WTC11 (cell line): ENCODE data around the gene JAML. TPM values are rescaled to one million over a fixed set of nuclear protein-coding genes. Genes with fewer than 3 reads are reported as not detected.

Experiments used
- ATAC-seq: fragments of 200-7000 bp; cut with Tn5 transposase; 2 replicates; pipeline ENCODE4 v1.10.0; 2021; ENCODE audit warnings: mild to moderate bottlenecking, moderate library complexity
- CTCF ChIA-PET: fragments of 300-600 bp; sonication (Branson Sonifier 250); formaldehyde crosslinking; loops from one replicate; lab custom pipeline; 2021; ENCODE audit warnings: antibody characterized with exemption; lab: Charles Lee
- POLR2A ChIA-PET: fragments of 350-600 bp; sonication (Branson Sonifier 250); formaldehyde crosslinking; loops from one replicate; lab custom pipeline; 2021; ENCODE audit warnings: antibody characterized with exemption; lab: Charles Lee
- DNase-seq: peaks from one replicate; pipeline ENCODE4 v3.0.0; 2021; ENCODE audit warnings: low spot score
- H3K27ac Mint-ChIP-seq: 2 replicates; pipeline ENCODE4 v1.8.0; 2021; ENCODE audit warnings: mixed read lengths
- H3K27me3 Mint-ChIP-seq: 2 replicates; pipeline ENCODE4 v1.8.0; 2021; ENCODE audit warnings: low read depth, mild to moderate bottlenecking, moderate library complexity, mixed read lengths
- H3K36me3 Mint-ChIP-seq: 2 replicates; pipeline ENCODE4 v1.8.0; 2021; ENCODE audit warnings: mixed read lengths
- H3K4me1 Mint-ChIP-seq: 2 replicates; pipeline ENCODE4 v1.8.0; 2022; ENCODE audit warnings: mixed read lengths
- H3K4me3 Mint-ChIP-seq: 2 replicates; pipeline ENCODE4 v1.8.0; 2021; ENCODE audit warnings: mild to moderate bottlenecking, moderate library complexity, mixed read lengths
- H3K9me3 Mint-ChIP-seq: 2 replicates; pipeline ENCODE4 v1.8.0; 2021; ENCODE audit warnings: mixed read lengths
- CREM ChIP-seq: sonication (generic); formaldehyde crosslinking; IDR thresholded peaks from 2 replicates; pipeline ENCODE4 v1.8.1; 2022; ENCODE audit warnings: mild to moderate bottlenecking, missing genetic modification reagents, moderate library complexity
- ESRRA ChIP-seq: sonication (generic); formaldehyde crosslinking; IDR thresholded peaks from 2 replicates; pipeline ENCODE4 v1.8.1; 2022; ENCODE audit warnings: mild to moderate bottlenecking, missing genetic modification reagents, borderline replicate concordance
- FOXK1 ChIP-seq: sonication (generic); formaldehyde crosslinking; IDR thresholded peaks from 2 replicates; pipeline ENCODE4 v1.8.0; 2022; ENCODE audit warnings: mild to moderate bottlenecking, moderate library complexity, missing genetic modification reagents
- GABPB1 ChIP-seq: sonication (generic); formaldehyde crosslinking; IDR thresholded peaks from 2 replicates; pipeline ENCODE4 v1.8.1; 2023; ENCODE audit warnings: mild to moderate bottlenecking, missing genetic modification reagents
- GTF2I ChIP-seq: fragments of 250-450 bp; sonication (Bioruptor Pico); conservative IDR thresholded peaks from 2 replicates; pipeline ENCODE4 v1.4.0; 2021; ENCODE audit warnings: mild to moderate bottlenecking
- NR1H2 ChIP-seq: sonication (generic); formaldehyde crosslinking; IDR thresholded peaks from 2 replicates; pipeline ENCODE4 v1.9.0; 2021; ENCODE audit warnings: mild to moderate bottlenecking, moderate library complexity, missing genetic modification reagents
- PRRX2 ChIP-seq: fragments of 250-450 bp; sonication (Bioruptor Pico); IDR thresholded peaks from 2 replicates; pipeline ENCODE4 v1.8.0; 2021; ENCODE audit warnings: mild to moderate bottlenecking
- TP53 ChIP-seq: sonication (generic); formaldehyde crosslinking; IDR thresholded peaks from 2 replicates; pipeline ENCODE4 v1.8.1; 2023; ENCODE audit warnings: mild to moderate bottlenecking, missing genetic modification reagents
- ZNF232 ChIP-seq: sonication (generic); formaldehyde crosslinking; IDR thresholded peaks from 2 replicates; pipeline ENCODE4 v1.8.0; 2022; ENCODE audit warnings: mild to moderate bottlenecking, missing genetic modification reagents
- total RNA-seq: library from RNA; stranded (reverse); gene quantifications from 3 replicates; pipeline ENCODE4 v1.2.3, GENCODE V29; 2021
- TF ChIP-seq, protein P1 (sequence below): sonication (generic); formaldehyde crosslinking; IDR thresholded peaks from 2 replicates; pipeline ENCODE4 v1.8.0; 2022; ENCODE audit warnings: mild to moderate bottlenecking, missing genetic modification reagents
- TF ChIP-seq, protein P2 (sequence below): fragments of 250-450 bp; sonication (Bioruptor Pico); IDR thresholded peaks from 2 replicates; pipeline ENCODE4 v1.9.0; 2021; ENCODE audit warnings: mild to moderate bottlenecking
- TF ChIP-seq, protein P3 (sequence below): sonication (generic); formaldehyde crosslinking; conservative IDR thresholded peaks from 2 replicates; pipeline ENCODE4 v1.8.1; 2023; ENCODE audit warnings: mild to moderate bottlenecking, low read depth, missing genetic modification reagents, moderate library complexity
- TF ChIP-seq, protein P4 (sequence below): sonication (generic); formaldehyde crosslinking; IDR thresholded peaks from 2 replicates; pipeline ENCODE4 v1.8.1; 2023; ENCODE audit warnings: mild to moderate bottlenecking, missing genetic modification reagents, borderline replicate concordance
- TF ChIP-seq, protein P5 (sequence below): sonication (generic); formaldehyde crosslinking; IDR thresholded peaks from 2 replicates; pipeline ENCODE4 v1.8.1; 2022; ENCODE audit warnings: low read depth, mild to moderate bottlenecking, moderate library complexity, missing genetic modification reagents, borderline replicate concordance

The JAML gene
- total RNA-seq, 1 experiment from 2014 or later, result 0.24 TPM

DNA sequence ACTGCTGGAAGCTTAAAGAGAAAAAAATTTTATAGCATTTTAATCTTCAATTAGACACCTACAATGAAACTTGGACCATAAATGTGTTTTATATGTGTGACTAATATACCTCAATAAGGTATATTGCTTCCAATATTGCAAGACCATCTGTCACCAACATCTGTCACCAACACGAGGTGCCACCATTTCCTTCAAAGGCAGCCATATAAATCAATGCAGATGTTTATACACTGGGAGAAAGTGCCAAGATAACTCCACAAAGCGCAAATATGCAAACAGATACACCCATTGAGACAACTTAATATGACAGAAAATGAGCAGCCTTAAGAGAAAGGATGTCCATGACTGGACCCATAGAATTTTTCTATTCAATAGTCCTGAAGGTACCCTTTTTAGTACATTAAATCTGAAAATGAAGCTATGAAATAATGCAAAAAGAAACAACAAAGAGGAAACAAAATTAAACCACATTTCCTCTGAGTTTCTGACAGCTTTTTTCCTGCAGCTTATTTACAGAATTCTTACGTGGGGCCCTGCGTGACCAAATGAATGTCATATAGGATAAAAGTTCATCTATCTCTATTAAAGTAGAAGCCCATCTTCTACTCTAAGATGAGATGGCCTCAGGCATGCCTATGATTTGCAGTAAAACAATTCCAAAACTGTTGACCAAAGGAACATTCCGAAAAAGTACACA lies 14.8 kb upstream of the JAML start (continued):
- TF ChIP-seq, protein P1, sequence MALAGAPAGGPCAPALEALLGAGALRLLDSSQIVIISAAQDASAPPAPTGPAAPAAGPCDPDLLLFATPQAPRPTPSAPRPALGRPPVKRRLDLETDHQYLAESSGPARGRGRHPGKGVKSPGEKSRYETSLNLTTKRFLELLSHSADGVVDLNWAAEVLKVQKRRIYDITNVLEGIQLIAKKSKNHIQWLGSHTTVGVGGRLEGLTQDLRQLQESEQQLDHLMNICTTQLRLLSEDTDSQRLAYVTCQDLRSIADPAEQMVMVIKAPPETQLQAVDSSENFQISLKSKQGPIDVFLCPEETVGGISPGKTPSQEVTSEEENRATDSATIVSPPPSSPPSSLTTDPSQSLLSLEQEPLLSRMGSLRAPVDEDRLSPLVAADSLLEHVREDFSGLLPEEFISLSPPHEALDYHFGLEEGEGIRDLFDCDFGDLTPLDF (CRISPR knock-in tag), result no peak
- TF ChIP-seq TP53 (CRISPR knock-in tag) (no peak), FOXK1 (CRISPR knock-in tag) (no peak), ESRRA (CRISPR knock-in tag) (no peak), GTF2I (CRISPR knock-in tag) (no peak), CREM (CRISPR knock-in tag) (no peak), NR1H2 (no peak), PRRX2 (CRISPR knock-in tag) (no peak)
- TF ChIP-seq, protein P2, sequence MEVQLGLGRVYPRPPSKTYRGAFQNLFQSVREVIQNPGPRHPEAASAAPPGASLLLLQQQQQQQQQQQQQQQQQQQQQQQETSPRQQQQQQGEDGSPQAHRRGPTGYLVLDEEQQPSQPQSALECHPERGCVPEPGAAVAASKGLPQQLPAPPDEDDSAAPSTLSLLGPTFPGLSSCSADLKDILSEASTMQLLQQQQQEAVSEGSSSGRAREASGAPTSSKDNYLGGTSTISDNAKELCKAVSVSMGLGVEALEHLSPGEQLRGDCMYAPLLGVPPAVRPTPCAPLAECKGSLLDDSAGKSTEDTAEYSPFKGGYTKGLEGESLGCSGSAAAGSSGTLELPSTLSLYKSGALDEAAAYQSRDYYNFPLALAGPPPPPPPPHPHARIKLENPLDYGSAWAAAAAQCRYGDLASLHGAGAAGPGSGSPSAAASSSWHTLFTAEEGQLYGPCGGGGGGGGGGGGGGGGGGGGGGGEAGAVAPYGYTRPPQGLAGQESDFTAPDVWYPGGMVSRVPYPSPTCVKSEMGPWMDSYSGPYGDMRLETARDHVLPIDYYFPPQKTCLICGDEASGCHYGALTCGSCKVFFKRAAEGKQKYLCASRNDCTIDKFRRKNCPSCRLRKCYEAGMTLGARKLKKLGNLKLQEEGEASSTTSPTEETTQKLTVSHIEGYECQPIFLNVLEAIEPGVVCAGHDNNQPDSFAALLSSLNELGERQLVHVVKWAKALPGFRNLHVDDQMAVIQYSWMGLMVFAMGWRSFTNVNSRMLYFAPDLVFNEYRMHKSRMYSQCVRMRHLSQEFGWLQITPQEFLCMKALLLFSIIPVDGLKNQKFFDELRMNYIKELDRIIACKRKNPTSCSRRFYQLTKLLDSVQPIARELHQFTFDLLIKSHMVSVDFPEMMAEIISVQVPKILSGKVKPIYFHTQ (CRISPR knock-in tag), result no peak
- TF ChIP-seq, protein P3, sequence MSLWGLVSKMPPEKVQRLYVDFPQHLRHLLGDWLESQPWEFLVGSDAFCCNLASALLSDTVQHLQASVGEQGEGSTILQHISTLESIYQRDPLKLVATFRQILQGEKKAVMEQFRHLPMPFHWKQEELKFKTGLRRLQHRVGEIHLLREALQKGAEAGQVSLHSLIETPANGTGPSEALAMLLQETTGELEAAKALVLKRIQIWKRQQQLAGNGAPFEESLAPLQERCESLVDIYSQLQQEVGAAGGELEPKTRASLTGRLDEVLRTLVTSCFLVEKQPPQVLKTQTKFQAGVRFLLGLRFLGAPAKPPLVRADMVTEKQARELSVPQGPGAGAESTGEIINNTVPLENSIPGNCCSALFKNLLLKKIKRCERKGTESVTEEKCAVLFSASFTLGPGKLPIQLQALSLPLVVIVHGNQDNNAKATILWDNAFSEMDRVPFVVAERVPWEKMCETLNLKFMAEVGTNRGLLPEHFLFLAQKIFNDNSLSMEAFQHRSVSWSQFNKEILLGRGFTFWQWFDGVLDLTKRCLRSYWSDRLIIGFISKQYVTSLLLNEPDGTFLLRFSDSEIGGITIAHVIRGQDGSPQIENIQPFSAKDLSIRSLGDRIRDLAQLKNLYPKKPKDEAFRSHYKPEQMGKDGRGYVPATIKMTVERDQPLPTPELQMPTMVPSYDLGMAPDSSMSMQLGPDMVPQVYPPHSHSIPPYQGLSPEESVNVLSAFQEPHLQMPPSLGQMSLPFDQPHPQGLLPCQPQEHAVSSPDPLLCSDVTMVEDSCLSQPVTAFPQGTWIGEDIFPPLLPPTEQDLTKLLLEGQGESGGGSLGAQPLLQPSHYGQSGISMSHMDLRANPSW (CRISPR knock-in tag), result no peak
- TF ChIP-seq, protein P4, sequence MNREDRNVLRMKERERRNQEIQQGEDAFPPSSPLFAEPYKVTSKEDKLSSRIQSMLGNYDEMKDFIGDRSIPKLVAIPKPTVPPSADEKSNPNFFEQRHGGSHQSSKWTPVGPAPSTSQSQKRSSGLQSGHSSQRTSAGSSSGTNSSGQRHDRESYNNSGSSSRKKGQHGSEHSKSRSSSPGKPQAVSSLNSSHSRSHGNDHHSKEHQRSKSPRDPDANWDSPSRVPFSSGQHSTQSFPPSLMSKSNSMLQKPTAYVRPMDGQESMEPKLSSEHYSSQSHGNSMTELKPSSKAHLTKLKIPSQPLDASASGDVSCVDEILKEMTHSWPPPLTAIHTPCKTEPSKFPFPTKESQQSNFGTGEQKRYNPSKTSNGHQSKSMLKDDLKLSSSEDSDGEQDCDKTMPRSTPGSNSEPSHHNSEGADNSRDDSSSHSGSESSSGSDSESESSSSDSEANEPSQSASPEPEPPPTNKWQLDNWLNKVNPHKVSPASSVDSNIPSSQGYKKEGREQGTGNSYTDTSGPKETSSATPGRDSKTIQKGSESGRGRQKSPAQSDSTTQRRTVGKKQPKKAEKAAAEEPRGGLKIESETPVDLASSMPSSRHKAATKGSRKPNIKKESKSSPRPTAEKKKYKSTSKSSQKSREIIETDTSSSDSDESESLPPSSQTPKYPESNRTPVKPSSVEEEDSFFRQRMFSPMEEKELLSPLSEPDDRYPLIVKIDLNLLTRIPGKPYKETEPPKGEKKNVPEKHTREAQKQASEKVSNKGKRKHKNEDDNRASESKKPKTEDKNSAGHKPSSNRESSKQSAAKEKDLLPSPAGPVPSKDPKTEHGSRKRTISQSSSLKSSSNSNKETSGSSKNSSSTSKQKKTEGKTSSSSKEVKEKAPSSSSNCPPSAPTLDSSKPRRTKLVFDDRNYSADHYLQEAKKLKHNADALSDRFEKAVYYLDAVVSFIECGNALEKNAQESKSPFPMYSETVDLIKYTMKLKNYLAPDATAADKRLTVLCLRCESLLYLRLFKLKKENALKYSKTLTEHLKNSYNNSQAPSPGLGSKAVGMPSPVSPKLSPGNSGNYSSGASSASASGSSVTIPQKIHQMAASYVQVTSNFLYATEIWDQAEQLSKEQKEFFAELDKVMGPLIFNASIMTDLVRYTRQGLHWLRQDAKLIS (CRISPR knock-in tag), result no peak

DNA sequence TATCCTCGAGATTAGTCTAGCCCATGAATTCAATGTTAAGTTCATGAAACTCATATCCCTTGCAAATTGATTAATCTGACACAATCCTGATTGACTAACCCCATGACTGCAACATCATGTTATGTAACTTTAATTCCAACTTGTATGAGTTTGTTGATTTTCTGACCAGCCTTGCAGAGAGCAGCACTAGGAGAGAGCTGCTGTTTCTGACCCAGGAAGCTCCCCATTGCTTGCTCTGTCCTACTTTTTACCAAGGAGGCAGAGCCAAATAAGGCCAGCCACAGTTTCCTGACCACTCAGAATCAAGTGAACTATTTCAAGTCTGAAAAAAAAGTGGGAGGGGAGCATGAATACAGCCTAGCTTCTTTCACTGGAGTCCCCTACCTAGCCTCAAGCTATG lies 14.1 kb upstream of the JAML start:
- CTCF ChIA-PET, result interaction anchor here (1.0 to 1.4 kb wide), 3 partner anchors 28 to 57 kb away, joined by 4 to 9 read pairs (median 5); no protein-coding TSS in a partner anchor
- no peaks in the 10 kb centered on the region for H3K9me3 Mint-ChIP-seq
- H3K4me1 Mint-ChIP-seq, result peaks cover 18% of the 10 kb centered on the region
- peaks cover 8% of the 10 kb centered on the region for H3K27me3 Mint-ChIP-seq
- DNase-seq, result no peak
- POLR2A ChIA-PET, result no interaction called here
- TF ChIP-seq, protein P5, sequence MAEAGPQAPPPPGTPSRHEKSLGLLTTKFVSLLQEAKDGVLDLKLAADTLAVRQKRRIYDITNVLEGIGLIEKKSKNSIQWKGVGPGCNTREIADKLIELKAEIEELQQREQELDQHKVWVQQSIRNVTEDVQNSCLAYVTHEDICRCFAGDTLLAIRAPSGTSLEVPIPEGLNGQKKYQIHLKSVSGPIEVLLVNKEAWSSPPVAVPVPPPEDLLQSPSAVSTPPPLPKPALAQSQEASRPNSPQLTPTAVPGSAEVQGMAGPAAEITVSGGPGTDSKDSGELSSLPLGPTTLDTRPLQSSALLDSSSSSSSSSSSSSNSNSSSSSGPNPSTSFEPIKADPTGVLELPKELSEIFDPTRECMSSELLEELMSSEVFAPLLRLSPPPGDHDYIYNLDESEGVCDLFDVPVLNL (CRISPR knock-in tag), result no peak
- TF ChIP-seq ZNF232 (CRISPR knock-in tag) (no peak), GABPB1 (CRISPR knock-in tag) (no peak), GTF2I (CRISPR knock-in tag) (no peak), NR1H2 (no peak)
- ATAC-seq, result peak; percentile 78
- no peaks in the 10 kb centered on the region for H3K36me3 Mint-ChIP-seq
- H3K4me3 Mint-ChIP-seq, result no peak overlapping the region
- no peak overlapping the region for H3K27ac Mint-ChIP-seq
